ENCODE measurements around the gene VMAC. TPM values are rescaled to one million over a fixed set of nuclear protein-coding genes. Genes with fewer than 3 reads are reported as not detected.
"Not testable (repeated sequence)": the region's sequence is repeated elsewhere in the genome, so short reads cannot be mapped to it uniquely, and the experiment has no call there.

The VMAC gene, protein sequence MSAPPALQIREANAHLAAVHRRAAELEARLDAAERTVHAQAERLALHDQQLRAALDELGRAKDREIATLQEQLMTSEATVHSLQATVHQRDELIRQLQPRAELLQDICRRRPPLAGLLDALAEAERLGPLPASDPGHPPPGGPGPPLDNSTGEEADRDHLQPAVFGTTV
- 10 to 100 TPM; 11.8 TPM for total RNA-seq

DNA sequence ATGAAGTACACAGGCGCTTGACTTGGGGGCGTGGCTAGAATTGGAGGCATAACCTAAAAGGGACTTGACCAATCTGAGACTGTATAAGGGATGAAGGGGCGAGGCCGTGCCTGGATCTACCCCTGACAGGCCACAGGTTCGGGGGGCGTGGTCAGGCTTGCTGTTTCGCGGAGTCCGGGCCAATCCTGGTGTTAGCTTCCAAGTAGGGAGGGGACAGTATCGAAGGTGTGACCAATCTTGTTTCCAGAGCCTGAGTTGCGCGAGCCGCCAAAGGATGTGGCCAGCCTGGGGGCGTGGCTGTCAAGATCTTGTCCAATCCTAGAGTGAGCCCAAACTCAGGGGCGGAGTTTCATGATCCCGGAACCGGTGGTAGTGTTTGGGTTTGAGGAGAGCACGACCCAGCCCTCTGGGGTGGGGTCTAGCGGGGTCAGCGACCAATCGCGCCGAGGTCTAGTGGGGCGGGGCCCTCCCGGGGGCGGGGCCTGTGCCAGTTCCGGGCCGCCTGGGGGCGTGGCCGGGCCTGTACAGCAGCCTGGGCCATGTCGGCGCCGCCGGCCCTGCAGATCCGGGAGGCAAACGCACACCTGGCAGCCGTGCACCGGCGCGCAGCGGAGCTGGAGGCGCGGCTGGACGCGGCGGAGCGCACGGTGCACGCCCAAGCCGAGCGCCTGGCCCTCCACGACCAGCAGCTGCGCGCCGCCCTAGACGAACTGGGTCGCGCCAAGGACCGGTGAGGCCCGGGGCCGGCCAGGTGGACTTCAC, at the start of gene VMAC:
Gene VMAC (plus strand): TSS at position 521 of the 762 bp plus-strand sequence. CDS start 19 bp downstream, at position 540.
- Mint-ChIP-seq H3K9me3 (no peaks in the 10 kb centered on the region), H3K36me3 (ENCODE audit: low read depth) (peaks cover 13% of the 10 kb centered on the region), H3K4me3 (peak within 1 kb of the TSS; percentile 86), H3K27me3 (no peaks in the 10 kb centered on the region), H3K27ac (peak within 1 kb of the TSS; percentile 100), H3K4me1 (peaks cover 32% of the 10 kb centered on the region)
- POLR2A ChIA-PET, result interaction anchor here (0.6 to 1.8 kb wide), 3 partner anchors 74 to 282 kb away, joined by 3 to 7 read pairs (median 4); partner anchors contain the start of genes RANBP3, SAFB and SAFB2
- DNase-seq, result peak; percentile 100
- CTCF ChIA-PET, result interaction anchor here (0.8 to 4.9 kb wide), 3 partner anchors 24 to 100 kb away, joined by 3 to 39 read pairs (median 6); partner anchors contain the start of gene NRTN

DNA sequence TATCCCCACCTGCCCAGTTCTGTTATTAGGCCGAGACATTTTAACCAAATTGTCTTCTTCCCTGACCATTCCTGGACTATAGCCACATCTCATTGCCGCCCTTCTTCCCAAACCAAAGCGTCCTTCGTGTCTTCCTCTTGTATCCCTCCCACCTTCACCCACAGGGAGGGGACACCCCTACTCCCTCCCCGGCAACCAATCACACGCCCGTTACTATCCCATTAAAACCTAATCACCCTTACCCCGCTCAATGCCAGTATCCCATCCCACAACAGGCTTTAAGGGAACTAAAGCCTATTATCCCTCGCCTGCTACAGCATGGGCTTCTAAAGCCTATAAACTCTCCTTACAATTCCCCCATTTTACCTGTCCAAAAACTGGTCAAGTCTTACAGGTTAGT, 49.5 kb upstream of the VMAC start:
- H3K4me3 Mint-ChIP-seq; DNase-seq; H3K27me3 Mint-ChIP-seq; H3K9me3 Mint-ChIP-seq; POLR2A ChIA-PET; H3K4me1 Mint-ChIP-seq; H3K27ac Mint-ChIP-seq; H3K36me3 Mint-ChIP-seq (ENCODE audit: low read depth); CTCF ChIA-PET: not testable (repeated sequence)

DNA sequence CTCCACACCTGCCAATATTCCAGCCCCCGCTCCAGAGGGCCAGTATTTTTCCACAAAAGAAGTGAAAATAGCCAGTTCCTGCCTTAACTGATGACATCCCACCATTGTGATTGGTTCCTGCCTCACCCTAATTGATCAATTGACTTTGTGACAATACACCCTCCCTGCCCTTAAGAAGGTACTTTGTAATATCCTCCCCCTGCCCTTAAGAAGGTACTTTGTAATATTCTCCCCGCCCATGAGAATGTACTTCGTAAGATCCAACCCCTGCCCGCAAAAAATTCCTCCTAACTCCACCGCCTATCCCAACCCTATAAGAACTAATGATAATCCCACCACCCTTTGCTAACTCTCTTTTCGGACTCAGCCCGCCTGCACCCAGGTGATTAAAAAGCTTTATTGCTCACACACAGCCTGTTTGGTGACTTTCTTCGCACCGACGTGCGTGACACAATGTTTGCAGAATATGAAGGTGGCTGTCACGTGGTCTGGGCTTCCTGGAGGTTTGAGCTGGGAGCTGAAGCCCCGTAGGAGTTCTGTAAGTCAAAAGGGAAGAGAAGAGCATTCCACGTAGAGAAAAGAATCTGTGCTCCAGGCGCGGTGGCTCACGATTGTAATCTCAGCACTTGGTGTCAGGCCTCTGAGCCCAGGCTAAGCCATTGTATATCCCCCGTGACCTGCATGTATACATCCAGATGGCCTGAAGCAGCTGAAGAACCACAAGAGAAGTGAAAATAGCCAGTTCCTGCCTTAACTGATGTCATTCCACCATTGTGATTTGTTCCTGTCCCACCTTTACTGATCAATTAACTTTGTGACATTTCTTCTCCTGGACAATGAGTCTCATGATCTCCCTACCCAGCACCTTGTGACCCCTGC, 47.2 kb upstream of the VMAC start:
- peaks cover 2% of the 10 kb centered on the region for H3K4me1 Mint-ChIP-seq
- H3K9me3 Mint-ChIP-seq, result no peaks in the 10 kb centered on the region
- no peak for DNase-seq
- no peak overlapping the region for H3K27ac Mint-ChIP-seq
- ChIA-PET CTCF (interaction anchor here (0.6 kb wide), 1 partner anchor 1023 kb away, joined by 3 read pairs; no protein-coding TSS in a partner anchor), POLR2A (no interaction called here)
- no peak overlapping the region for H3K4me3 Mint-ChIP-seq
- H3K36me3 Mint-ChIP-seq (ENCODE audit: low read depth), result no peaks in the 10 kb centered on the region
- H3K27me3 Mint-ChIP-seq, result no peaks in the 10 kb centered on the region

DNA sequence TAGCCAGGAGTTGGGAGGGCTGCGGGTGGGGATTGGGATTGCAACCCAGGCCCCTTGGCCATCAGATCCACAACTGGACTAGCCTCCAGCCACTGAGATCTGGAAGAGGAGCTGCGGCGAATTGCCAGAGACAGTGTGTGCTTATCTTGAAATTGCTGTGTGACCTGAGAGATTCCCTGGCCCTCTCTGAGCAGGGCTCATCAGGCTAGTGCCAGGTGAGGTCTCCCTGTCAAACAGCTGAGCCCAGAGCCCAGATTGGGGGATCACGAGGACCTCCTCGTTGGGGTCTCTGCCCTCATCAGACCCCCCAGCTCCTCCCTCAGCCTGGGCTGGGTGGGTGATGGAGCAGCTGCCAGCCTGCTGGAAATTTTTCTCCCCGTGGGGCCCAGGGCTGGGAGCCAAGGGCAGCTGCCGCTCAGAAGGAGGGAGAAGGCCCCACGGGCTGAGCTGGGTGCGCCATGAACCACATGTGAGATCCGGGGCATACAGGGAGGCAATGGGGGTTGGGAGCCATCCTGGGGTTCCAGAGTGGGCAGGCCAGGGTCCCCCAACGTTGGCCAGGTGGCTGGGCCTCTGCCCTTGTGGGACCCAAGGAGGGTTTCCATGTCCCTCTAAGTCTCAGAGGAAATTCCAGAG, 41.5 kb upstream of the VMAC start:
- no peaks in the 10 kb centered on the region for H3K4me1 Mint-ChIP-seq
- no peak for DNase-seq
- no peaks in the 10 kb centered on the region for H3K27me3 Mint-ChIP-seq
- CTCF ChIA-PET, result no interaction called here
- H3K27ac Mint-ChIP-seq, result no peak overlapping the region
- H3K9me3 Mint-ChIP-seq, result no peaks in the 10 kb centered on the region
- no peak overlapping the region for H3K4me3 Mint-ChIP-seq
- no peaks in the 10 kb centered on the region for H3K36me3 Mint-ChIP-seq (ENCODE audit: low read depth)
- POLR2A ChIA-PET, result no interaction called here

DNA sequence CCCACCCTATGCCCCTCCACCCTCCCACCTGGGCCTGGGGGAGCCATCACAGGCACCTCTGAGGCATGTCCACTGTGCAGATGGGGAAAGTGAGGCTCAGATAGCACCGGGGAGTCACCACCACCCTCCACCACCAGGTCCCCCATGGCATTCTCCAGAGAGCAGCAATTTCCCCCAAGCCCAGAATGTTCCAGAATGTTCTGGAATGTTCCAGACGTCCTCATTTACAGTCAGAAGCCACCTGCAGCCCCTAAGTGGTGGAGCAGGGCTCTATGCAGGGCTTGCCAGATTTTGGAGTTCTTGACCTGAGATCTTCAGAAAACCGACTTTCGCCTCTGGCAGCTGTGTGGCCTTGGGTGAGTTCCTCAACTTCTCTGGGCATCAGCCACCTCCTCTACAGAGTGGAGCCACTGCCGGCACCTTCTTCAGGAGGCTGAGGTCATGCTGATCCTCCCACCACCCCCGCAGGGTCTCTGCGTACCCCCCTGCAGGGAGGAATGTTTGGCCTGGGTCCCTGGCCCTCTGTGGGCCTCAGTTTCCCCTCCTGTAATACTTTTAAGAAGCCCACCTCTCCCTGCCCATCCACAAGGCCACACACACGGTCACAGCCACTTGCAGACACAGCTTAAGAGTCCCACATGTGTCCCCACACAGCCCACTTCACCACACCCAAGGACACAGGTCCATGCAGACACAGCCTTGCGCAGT, 40.5 kb upstream of the VMAC start:
- Mint-ChIP-seq H3K9me3 (no peaks in the 10 kb centered on the region), H3K27me3 (no peaks in the 10 kb centered on the region), H3K4me1 (no peaks in the 10 kb centered on the region), H3K36me3 (ENCODE audit: low read depth) (no peaks in the 10 kb centered on the region), H3K27ac (no peak overlapping the region), H3K4me3 (no peak overlapping the region)
- ChIA-PET CTCF (no interaction called here), POLR2A (no interaction called here)
- no peak for DNase-seq

DNA sequence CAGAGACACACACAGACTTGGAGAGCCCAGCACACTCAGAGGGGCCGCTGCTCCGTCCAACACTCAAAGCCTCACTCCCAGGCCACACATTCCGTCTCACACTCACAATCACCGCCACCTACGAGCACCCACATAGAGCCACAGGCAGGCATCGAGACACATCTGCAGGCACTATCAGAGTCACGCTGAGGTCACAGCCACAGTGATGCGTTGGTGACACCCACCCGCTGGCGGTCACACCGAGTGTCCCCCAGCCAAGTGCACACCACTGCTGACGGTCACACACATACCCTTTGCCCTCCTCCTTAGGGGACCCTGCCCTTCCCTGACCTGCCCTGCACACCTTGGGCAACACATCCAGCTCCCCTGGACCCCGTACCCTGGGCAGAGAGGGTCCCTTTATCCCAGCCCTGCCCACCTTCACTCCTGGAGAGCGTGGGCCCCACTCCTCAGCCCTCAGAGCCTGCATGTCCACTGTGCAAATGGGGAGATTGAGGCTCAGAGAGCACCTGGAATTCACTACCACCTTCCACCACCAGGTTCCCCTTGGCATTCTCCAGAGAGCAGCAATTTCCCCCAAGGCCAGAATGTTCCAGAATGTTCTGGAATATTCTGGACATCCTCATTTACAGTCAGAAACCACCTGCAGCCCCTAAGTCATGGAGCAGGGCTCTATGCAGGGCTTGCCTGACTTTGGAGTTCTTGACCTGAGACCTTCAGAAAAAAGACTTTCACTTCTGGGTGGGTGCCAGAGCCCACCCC, 39.8 kb upstream of the VMAC start:
- no peaks in the 10 kb centered on the region for H3K4me1 Mint-ChIP-seq
- no peaks in the 10 kb centered on the region for H3K9me3 Mint-ChIP-seq
- no peak overlapping the region for H3K27ac Mint-ChIP-seq
- no peak overlapping the region for H3K4me3 Mint-ChIP-seq
- no peak for DNase-seq
- no peaks in the 10 kb centered on the region for H3K36me3 Mint-ChIP-seq (ENCODE audit: low read depth)
- ChIA-PET POLR2A (no interaction called here), CTCF (no interaction called here)
- H3K27me3 Mint-ChIP-seq, result no peaks in the 10 kb centered on the region

DNA sequence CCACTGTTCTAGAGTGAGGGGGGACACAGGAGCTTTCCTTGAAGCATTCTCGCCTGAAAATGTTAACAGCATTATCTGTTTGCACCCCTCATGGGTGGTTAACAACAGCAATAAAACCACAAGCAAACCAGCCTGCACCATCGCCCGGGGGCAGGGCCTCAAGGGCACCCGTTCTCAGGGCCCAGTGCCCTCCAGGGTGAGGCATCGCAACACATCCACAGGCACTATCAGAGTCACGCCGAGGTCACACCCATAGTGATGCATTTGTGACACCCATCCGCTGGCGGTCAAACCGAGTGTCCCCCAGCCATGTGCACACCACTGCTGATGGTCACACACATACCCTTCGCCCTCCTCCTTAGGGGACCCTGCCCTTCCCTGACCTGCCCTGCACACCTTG, 38.9 kb upstream of the VMAC start:
- Mint-ChIP-seq H3K4me3 (no peak overlapping the region), H3K4me1 (no peaks in the 10 kb centered on the region), H3K36me3 (ENCODE audit: low read depth) (no peaks in the 10 kb centered on the region), H3K27me3 (no peaks in the 10 kb centered on the region), H3K27ac (no peak overlapping the region), H3K9me3 (no peaks in the 10 kb centered on the region)
- POLR2A ChIA-PET, result no interaction called here
- CTCF ChIA-PET, result no interaction called here
- DNase-seq, result no peak

DNA sequence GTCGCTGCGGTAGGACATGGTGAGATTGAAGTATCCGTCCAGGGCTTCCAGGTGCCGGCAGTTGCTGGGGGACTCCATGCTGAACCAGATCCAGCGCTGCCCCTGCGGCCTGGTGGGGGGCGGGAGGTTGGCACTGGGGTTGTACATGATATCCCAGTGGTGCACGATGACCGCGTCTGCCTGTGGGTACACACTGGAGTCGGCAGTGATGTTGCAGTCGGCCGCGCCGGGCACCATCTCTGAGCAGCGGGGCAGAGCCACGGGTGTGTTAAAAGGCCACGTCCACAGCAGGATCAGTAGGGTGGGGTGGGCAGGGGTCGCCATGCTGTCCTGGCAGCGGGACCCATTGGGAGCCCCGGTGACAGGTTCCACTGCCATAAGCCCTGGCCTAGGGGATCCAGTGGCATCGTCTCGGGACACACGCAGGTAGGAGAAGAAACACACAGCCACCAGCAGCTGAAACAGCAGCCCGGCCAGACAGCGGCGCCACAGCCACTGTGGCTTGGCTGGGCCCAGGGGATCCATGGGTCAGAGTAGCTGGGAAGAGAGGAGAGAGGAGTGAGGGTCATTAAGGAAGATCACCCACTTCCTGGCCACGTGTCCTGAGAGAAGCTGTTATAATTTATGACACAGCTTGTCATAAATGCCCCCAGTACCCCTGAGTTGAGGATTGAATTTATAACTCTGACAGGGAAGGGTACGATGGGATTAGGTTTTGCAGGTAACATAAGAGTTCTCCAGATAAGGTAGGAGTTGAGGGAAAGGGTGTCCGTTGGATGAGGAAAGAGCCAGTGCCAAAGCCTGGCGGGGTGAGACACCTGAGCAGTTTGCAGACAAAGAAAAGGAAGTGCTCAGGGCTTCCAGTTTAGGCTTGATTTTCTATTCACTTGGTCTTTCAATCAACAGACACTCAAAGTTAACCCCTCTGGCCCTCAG, 37.2 kb upstream of the VMAC start:
- Mint-ChIP-seq H3K27ac (no peak overlapping the region), H3K4me3 (no peak overlapping the region), H3K36me3 (ENCODE audit: low read depth) (no peaks in the 10 kb centered on the region), H3K9me3 (no peaks in the 10 kb centered on the region), H3K27me3 (no peaks in the 10 kb centered on the region), H3K4me1 (no peaks in the 10 kb centered on the region)
- CTCF ChIA-PET, result no interaction called here
- no peak for DNase-seq
- POLR2A ChIA-PET, result no interaction called here

DNA sequence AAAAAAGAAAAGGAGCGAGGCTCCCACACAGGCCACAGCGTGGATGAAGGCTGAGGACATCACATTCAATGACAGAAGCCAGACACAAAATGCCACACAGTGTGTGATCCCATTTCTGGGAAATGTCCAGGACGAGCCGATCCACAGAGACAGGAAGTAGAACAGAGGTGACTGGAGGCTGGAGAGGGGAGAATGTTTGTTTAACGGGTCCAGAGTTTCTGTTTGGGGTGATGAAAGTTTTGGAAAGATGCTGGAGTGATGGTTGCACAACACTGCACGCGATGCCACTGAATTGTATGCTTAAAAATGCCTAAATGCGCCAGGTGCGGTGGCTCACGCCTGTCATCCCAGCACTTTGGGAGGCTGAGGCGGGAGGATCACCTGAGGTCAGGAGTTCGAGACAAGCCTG, 33.7 kb upstream of the VMAC start:
- no peaks in the 10 kb centered on the region for H3K4me1 Mint-ChIP-seq
- no peak overlapping the region for H3K4me3 Mint-ChIP-seq
- H3K9me3 Mint-ChIP-seq, result no peaks in the 10 kb centered on the region
- H3K27ac Mint-ChIP-seq, result no peak overlapping the region
- CTCF ChIA-PET, result interaction anchor here (0.7 to 1.0 kb wide), 2 partner anchors 14 to 151 kb away, joined by 3 to 6 read pairs; no protein-coding TSS in a partner anchor
- no peaks in the 10 kb centered on the region for H3K36me3 Mint-ChIP-seq (ENCODE audit: low read depth)
- H3K27me3 Mint-ChIP-seq, result no peaks in the 10 kb centered on the region
- POLR2A ChIA-PET, result no interaction called here
- no peak for DNase-seq

DNA sequence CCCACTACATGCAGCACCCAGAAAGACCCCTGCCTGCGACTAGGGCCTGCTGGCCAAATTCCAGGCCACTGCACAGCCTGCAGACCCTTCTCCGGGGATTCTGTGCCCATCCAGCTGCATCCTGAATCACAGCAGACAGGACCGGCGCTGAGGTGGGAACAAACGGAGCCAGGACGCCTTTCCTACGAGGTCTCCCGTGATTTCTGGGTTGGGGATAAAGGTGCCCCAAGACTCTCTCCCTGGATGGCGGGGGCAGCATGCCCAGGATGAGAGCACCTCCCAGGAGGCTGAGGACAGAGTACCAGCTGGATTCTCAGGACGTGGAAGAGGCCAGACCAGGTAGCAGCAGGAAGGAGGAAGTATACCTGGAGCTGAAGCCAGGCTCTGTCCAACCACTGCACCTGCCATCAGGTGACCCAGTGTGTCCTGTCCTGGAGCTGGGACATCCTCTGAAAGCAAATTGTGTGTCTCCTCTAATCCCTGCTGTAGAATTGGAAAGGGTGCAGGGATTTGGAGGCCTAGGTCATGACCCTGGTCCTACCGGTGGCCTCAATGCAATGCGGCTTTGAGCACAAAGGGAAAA, 31.0 kb upstream of the VMAC start:
- Mint-ChIP-seq H3K27me3 (no peaks in the 10 kb centered on the region), H3K4me3 (no peak overlapping the region), H3K9me3 (no peaks in the 10 kb centered on the region), H3K4me1 (no peaks in the 10 kb centered on the region), H3K27ac (no peak overlapping the region), H3K36me3 (ENCODE audit: low read depth) (no peaks in the 10 kb centered on the region)
- DNase-seq, result no peak
- ChIA-PET CTCF (interaction anchor here (1.3 kb wide), 1 partner anchor 9 kb away, joined by 3 read pairs; no protein-coding TSS in a partner anchor), POLR2A (no interaction called here)

DNA sequence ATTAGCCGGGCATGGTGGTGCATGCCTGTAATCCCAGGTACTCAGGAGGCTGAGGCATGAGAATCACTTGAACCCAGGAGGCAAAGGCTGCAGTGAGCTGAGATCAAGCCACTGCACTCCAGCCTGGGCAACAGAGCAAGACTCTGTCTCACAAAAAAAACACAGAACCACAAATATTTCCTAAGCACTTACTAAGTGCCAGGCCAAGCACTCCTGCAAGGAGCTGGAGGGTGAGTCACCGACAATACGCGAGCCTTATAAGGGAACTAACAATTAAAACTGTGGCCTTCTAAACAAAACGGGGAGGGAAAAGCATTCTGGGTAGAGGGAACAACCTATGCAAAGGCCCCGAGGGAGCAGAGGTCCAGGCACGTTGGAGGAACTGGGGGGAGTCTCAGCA, 30.2 kb upstream of the VMAC start:
- H3K36me3 Mint-ChIP-seq (ENCODE audit: low read depth); H3K9me3 Mint-ChIP-seq; H3K4me3 Mint-ChIP-seq; DNase-seq; H3K27me3 Mint-ChIP-seq; H3K4me1 Mint-ChIP-seq; H3K27ac Mint-ChIP-seq: not testable (repeated sequence)
- ChIA-PET CTCF (interaction anchor here (0.6 to 1.3 kb wide), 2 partner anchors 8 to 46 kb away, joined by 3 read pairs; no protein-coding TSS in a partner anchor), POLR2A (interaction anchor here (0.6 kb wide), 1 partner anchor 70 kb away, joined by 5 read pairs; the partner anchor contains the start of gene NRTN)

All from activated CD4-positive, alpha-beta T cell treated with anti-CD3 and anti-CD28 coated beads, Interleukin-2, amount 10 ng/mL, durations not matched to agents 7 days and 5 days (primary cell).